HepG2 (cell line): ENCODE data around the gene OR6S1.

Source experiments
- CTCF ChIP-seq: sonication (generic); formaldehyde crosslinking; IDR thresholded peaks from 2 replicates; pipeline ENCODE4 v1.5.0; 2020; ENCODE audit warnings: mild to moderate bottlenecking, missing genetic modification reagents, moderate library complexity
- KDM6A ChIP-seq: IDR thresholded peaks from 2 replicates; pipeline ENCODE4 v1.6.1; 2016; ENCODE audit warnings: low read depth
- NFE2L1 ChIP-seq: sonication (generic); formaldehyde crosslinking; IDR thresholded peaks from 2 replicates; pipeline ENCODE4 v1.4.0; 2020; ENCODE audit warnings: missing genetic modification reagents, mild to moderate bottlenecking, borderline replicate concordance
- POLR2A ChIP-seq, 2 experiments: IDR thresholded peaks; 2 replicates each; pipeline ENCODE4 v1.6.1; 2011; ENCODE audit warnings: low read depth in 2 of 2, low read length in 2 of 2, mild to moderate bottlenecking in 1 of 2, moderate library complexity in 1 of 2; ENCODE audit not compliant: insufficient read depth in 1 of 2
- RNF2 ChIP-seq: fragments of 450-650 bp; conservative IDR thresholded peaks from 2 replicates; pipeline ENCODE4 v1.6.1; 2016; ENCODE audit warnings: low read depth
- SETDB1 ChIP-seq: sonication (generic); formaldehyde crosslinking; IDR thresholded peaks from 2 replicates; pipeline ENCODE4 v1.5.1; 2020; ENCODE audit warnings: missing genetic modification reagents, mild to moderate bottlenecking, borderline replicate concordance
- SOX6 ChIP-seq, 2 experiments: fragments of 450-650 bp in 1 of 2; sonication (generic) in 1 of 2; formaldehyde crosslinking in 1 of 2; IDR thresholded peaks; 2 replicates each; pipeline versions ENCODE4 v1.4.0 to v1.6.1; 2017 to 2020; ENCODE audit warnings: antibody characterized with exemption in 1 of 2, mild to moderate bottlenecking in 1 of 2, missing genetic modification reagents in 1 of 2
- TAF1 ChIP-seq: sonication (generic); formaldehyde crosslinking; IDR thresholded peaks from 2 replicates; pipeline ENCODE4 v1.4.0; 2020; ENCODE audit warnings: missing genetic modification reagents
- TF ChIP-seq, protein P1 (sequence below): sonication (generic); formaldehyde crosslinking; IDR thresholded peaks from 2 replicates; pipeline ENCODE4 v1.4.0; 2020; ENCODE audit warnings: missing genetic modification reagents, borderline replicate concordance

DNA sequence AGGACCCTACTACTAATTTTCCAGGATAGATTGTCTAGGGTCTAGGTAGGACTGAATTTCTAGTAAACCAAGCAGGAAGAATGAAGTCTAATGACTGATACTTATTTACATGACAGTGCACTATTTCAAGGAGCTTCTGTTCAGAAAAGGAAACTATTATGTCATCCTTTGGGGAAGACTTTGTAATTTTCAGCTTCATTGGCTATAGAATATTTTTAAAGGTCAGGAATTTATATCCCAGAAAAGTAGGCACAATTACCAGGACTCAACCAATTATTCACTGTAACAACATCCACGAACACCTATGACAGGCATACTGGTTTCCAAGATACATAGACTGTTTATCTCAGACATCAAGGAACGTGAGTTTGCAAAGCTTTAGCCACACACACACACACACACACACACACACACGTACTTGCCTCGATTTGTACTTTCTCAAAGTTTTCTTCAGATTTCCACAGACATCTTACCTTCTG, 23.2 kb downstream of the OR6S1 start:
- no peak for TF ChIP-seq NFE2L1
- TF ChIP-seq RNF2: no peak
- no peak for TF ChIP-seq SOX6 (IDR thresholded peaks at IDR 0.05)
- no peak for TF ChIP-seq SOX6 (CRISPR knock-in tag; IDR thresholded peaks at IDR 0.05)
- TF ChIP-seq KDM6A (CRISPR knock-in tag): no peak
- TF ChIP-seq POLR2A (IDR thresholded peaks at IDR 0.05; ENCODE audit: insufficient read depth in 1 of 2, low read depth in 2 of 2, low read length in 2 of 2): no peak
- TF ChIP-seq SETDB1 (CRISPR knock-in tag): no peak
- TF ChIP-seq, protein P1, sequence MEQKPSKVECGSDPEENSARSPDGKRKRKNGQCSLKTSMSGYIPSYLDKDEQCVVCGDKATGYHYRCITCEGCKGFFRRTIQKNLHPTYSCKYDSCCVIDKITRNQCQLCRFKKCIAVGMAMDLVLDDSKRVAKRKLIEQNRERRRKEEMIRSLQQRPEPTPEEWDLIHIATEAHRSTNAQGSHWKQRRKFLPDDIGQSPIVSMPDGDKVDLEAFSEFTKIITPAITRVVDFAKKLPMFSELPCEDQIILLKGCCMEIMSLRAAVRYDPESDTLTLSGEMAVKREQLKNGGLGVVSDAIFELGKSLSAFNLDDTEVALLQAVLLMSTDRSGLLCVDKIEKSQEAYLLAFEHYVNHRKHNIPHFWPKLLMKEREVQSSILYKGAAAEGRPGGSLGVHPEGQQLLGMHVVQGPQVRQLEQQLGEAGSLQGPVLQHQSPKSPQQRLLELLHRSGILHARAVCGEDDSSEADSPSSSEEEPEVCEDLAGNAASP: no peak
- TF ChIP-seq CTCF (CRISPR knock-in tag): no peak
- TF ChIP-seq TAF1: no peak
